HG03432 (cell line): ENCODE data around the gene GPR161.

Experiments
- ATAC-seq: cut with Tn5 transposase; IDR thresholded peaks from one replicate; pipeline ENCODE4 v1.9.1; 2021; ENCODE audit warnings: mild to moderate bottlenecking, moderate library complexity; ENCODE audit not compliant: unreplicated experiment

The GPR161 gene

GRCh38 chr1:168150283-168150682, 13.6 kb upstream of the GPR161 start:
- ATAC-seq: no peak

DNA sequence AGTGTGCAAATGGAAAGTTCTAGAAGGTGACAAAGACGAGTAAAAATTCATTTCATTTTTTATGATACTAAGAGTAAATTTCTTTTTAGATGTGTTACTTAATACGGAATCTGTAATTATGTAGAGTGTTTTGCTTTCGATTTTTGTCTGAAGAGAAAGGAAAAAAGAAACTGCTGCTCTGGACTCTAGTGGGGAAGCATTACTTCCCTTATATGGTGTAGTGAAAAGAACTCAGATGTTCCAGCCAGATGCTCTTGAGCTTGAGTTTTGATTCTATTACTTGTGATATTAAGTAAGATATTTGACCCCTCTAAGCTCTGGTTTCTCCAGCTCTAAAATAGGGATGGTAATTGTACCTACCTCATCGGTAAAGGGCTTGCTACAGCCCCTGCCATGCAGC, 12.2 kb upstream of the GPR161 start:
- peak; percentile 67 for ATAC-seq

GRCh38 chr1:168146626-168147025, 9.9 kb upstream of the GPR161 start:
- ATAC-seq: no peak

- ATAC-seq: no peak
These were observed 9.4 kb upstream of the GPR161 start for GRCh38 chr1:168146160-168146539.

GRCh38 chr1:168145184-168146159, 8.7 kb upstream of the GPR161 start:
- peak; percentile 94 for ATAC-seq

GRCh38 chr1:168141871-168142385, 5.2 kb upstream of the GPR161 start:
- no peak for ATAC-seq

DNA sequence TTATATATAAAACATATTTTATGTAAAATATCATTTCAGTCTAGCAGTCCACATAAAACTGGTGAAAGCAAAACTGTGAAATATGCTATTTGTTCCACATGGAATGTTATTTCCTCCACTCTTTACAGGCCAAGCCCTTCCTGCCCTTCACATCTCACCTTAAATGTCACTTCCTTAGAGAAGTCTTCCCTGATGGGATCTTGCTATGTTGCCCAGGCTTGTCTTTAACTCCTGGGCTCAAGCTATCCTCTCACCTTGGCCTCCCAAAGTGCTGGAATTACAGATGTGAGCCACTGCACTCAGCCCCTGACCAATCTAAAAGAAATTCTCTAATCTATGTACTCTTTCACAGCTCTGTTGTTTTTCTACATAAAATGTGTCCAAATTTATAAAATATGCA, 2.3 kb upstream of the GPR161 start:
- no peak for ATAC-seq

GRCh38 chr1:168138134-168138533, 1.4 kb upstream of the GPR161 start:
- ATAC-seq: no peak

- ATAC-seq: no peak
These were observed 738 bp upstream of the GPR161 start for GRCh38 chr1:168137515-168137821.

DNA sequence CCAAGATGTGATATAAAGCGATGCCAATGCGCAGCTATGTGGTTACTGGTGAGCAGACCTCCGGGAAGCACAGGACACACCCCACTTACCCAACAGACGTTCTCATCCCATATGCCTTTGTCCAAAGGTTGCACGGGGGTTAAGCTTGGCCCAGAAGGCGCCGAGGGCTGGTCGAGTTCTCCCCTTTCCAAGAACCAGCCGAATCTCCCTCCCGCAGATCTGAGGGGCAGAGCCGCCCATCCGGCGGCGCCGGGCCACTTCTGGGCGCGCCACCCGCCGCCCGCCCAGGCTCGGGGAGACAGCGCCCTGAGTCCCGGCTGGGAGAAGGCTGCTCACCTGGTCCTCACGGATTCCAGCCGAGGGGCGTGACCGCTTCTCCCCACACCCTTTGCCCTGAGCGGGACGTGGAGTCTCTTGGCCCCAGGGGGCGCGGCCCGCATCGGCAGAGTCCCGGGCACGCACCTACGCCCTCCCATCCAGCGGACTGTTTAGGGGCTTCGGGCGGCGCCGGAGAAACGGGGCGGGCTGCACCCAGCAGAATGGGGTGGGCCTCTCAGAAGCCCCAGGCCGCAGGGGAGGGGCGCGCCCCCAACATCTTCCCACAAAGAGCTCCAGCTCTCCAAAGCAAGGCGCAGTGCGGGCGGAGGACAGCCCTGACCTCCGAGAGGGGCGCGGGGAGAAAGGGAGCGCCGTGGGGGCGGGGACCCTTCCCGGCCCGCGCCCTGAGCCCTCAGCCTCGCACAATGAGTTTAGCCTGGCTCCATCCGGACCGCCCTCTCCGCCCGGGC, 615 bp downstream of the GPR161 start:
- no peak for ATAC-seq

DNA sequence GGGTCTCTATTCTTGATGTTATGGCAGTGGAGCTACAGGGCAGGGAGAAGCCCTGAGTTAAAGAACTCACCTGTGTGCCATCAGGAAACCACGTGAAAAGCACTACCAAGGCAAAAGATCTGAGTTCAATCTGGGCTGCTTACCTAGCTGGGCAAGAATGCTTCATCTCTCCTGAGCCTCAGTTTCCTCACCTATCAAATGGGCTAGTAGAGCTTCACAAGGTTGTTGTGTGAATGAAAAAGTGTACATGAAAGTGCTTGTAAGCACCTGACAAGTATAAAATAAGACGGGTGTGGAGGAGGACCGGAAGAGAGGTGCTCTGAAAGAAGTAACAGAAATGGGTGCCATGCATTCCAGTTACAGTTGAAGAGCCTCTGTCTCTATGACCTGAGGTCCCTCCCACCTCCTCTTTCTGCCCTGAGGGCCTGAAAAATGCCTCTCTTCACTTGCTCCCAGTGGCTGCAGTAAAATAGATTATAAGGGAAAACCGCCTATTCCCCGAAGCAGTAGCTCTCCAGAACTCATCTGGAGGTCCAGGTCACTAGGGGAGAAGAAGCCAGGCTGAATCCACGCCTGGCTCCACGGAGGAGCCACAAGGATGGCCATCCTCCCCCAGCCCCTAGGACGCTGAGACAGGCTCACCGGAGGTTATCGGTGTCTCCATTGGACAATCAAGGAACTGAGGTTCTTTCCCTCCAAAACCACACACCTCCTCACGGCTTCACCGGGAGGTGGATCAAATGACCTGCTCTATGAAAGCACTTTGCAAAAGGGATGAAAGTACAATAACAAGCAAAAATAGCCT, 1.4 kb downstream of the GPR161 start:
- ATAC-seq: no peak

DNA sequence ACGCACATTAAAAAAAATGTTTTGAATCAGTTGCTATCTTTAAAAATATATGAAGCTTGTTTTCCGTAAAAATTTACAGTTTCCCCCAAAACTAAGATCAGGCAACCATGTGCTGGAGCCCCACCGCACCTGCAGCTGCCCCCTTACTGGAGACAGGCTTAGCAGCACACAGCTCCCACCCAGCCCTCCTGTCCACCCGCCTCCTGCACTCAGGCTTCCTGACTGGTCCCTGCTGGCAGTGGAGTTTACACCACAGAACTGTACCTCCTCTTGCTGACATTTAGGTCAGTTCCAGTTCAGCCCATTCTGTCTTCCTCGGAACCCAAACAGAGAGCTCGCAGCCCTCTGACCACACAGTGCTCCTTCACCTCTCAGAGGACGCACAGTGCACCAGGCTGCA, 2.1 kb downstream of the GPR161 start:
- no peak for ATAC-seq

GRCh38 chr1:168134132-168134531, 2.6 kb downstream of the GPR161 start:
- ATAC-seq: no peak

GRCh38 chr1:168129933-168130332, 6.8 kb downstream of the GPR161 start:
- no peak for ATAC-seq

GRCh38 chr1:168127503-168127902, 9.2 kb downstream of the GPR161 start:
- ATAC-seq: no peak

GRCh38 chr1:168125051-168125450, 11.7 kb downstream of the GPR161 start:
- no peak for ATAC-seq

GRCh38 chr1:168121401-168122011, 15.2 kb downstream of the GPR161 start:
- ATAC-seq: no peak

GRCh38 chr1:168119750-168120149, 17.0 kb downstream of the GPR161 start:
- no peak for ATAC-seq

DNA sequence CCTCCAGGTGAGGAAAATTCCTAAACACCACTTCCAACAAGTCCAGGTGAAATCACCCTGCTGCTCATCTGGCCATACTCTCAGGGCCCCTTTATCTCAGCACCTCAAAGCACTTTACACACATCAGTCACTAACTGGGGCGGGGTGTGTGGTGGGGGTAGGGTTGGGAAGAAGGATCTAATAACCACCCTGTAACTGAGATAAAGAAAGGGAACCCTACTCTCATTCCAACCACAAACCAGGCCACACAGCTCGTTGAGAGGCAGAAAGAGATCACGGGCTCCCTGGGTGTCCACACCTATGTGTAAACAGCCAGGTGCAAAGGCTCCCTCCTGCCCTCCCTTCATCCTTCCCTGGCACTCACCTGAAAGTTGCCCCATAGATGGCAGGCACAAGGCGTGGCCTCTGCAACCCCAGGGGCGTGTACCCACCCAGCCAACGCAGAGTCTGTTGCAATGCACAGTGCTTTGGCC, 20.4 kb downstream of the GPR161 start:
- no peak for ATAC-seq

DNA sequence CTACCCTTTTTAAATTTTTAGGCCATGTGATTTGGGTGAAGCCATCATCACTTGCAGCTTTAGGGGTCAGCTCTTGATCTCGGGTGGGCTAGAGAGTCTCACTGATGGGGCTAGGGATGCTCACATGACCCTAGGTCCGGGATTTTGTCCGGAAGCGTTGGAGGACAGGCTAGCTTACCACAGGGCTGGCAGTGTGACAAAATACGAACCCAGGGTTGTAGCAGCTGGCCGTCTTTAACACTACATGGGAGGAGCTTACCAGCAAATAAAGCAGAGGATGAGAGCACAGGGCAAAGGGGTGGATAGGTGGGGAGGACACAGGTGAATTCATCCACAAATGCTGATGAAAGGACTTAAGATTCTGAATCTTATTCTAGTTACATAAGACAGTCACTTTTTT, 21.9 kb downstream of the GPR161 start:
- ATAC-seq: no peak
